COLO829 (cell line): Measurements from ENCODE around the gene DSCAML1.
"Not testable (repeated sequence)": the region's sequence is repeated elsewhere in the genome, so short reads cannot be mapped to it uniquely, and the experiment has no call there.

ENCODE experiments used
- DNase-seq: peaks from one replicate; pipeline ENCODE4 v3.0.0; 2012; ENCODE audit warnings: low spot score

Gene DSCAML1

DNA sequence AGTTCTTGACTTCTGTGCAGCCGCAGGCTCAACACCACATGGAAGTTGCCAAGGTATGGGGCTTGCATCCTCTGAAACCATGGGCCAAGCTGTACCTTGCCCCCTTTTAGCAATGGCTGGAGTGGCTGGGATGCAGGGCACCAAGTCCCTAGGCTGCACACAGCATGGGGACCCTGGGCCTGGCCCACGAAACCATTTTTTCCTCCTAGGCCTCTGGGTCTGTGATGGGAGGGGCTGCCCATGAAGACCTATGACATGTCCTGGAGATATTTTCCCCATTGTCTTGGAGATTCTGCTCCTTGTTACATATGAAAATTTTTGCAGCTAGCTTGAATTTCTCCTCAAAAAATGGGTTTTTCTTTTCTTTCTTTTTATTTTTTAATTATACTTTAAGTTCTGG, 398.4 kb downstream of the DSCAML1 start:
- not testable (repeated sequence) for DNase-seq

DNA sequence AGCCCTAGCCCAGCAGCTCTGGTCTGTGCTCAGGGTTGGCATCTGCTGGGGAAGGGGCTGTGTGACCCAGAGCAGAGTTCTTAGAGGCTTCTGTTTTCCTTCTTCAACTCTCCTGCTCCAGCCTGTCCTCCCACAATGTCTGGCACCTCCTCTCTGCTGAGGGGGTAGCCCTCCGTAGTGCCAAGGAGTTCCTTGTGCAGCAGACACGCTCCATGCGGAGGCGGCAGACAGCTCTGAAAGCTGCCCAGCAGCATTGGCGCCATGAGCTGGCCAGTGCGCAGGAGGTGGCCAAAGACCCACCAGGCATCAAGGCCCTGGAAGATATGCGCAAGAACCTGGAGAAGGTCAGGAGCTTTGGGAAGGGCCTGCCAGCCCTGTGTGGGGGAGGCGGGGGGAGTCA, 400.0 kb downstream of the DSCAML1 start:
- no peak for DNase-seq

DNA sequence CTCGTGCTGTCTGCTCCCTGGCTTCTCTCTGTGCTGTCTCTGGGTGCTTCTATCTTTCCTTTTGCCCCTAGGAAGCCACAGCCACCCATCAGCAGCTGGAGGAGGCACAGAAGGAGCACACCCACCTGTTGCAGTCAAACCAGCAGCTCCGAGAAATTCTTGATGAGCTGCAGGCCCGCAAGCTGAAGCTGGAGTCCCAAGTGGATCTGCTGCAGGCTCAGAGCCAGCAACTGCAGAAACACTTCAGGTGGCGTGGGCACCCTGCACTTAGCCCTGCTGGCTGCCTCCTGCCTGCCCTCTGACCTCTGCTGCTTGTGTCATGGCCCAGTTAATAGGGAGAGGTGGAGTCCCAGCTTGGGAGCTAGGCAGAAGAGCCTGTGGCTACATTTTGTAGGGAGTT, 401.5 kb downstream of the DSCAML1 start:
- no peak for DNase-seq

DNA sequence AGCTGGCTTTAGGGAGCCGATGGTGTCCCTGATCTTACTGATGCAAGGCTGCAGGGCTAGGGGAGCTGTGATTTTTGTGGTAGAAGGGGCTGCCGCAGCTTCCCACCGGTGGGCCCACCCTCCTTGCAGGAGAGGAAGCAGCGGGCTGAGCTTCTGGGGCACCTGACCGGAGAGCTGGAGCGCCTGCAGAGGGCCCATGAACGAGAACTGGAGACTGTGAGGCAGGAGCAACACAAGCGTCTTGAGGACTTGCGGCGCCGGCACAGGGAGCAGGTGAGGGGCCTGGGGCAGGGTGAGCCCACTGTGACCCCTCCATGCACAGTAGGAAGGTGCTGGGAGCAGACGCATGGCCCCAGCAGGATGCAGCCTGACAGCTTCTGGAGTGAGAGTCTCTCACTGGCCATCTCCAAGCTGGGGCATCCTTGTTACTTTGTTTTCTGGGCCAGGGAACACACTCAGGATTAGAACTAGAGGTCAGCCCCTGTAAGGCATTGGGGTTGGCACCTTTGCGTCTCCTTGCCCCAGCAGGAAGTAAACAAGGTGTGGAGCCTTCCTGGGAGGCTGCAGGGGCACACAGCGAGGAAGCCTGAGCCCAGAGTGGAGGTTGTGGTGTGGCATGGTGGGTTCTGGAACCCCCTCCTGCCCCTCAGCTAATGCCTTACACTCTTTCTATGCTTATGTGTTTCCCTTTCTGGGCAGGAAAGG, 402.6 kb downstream of the DSCAML1 start:
- DNase-seq, result no peak

- no peak for DNase-seq
These were observed 404.0 kb downstream of the DSCAML1 start for GRCh38 chr11:117392979-117393378.

GRCh38 chr11:117392001-117392690, 404.9 kb downstream of the DSCAML1 start:
- DNase-seq, result no peak

DNA sequence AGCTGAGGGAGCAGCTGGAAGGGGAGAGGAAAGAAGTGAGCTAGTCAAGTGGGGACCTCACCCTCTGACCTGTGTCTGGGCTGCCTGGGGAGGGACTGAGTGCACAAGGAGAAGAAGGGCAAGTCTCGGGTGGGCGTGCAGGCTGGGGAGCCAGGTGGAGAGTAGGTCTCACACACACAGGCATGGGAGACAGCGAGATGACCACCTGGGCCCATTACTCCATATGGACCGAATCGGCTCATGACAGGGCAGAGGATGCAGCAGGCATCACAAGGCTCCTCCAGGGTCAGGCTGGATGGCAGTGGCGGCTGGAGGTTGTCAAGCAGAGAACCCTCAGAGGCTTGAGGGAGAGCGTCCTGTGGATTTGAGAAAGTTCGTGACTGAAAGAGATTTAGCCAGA, 405.8 kb downstream of the DSCAML1 start:
- DNase-seq, result no peak

GRCh38 chr11:117390743-117391142, 406.3 kb downstream of the DSCAML1 start:
- no peak for DNase-seq

- no peak for DNase-seq
These were observed 408.8 kb downstream of the DSCAML1 start for GRCh38 chr11:117387992-117388755.

- DNase-seq, result no peak
These were observed 411.1 kb downstream of the DSCAML1 start for GRCh38 chr11:117385906-117386305.

- no peak for DNase-seq
These were observed 411.5 kb downstream of the DSCAML1 start for GRCh38 chr11:117385471-117385870.

GRCh38 chr11:117384045-117384444, 413.0 kb downstream of the DSCAML1 start:
- no peak for DNase-seq

GRCh38 chr11:117382746-117383145, 414.3 kb downstream of the DSCAML1 start:
- no peak for DNase-seq

- DNase-seq, result no peak
These were observed 415.3 kb downstream of the DSCAML1 start for GRCh38 chr11:117381481-117382387.

- no peak for DNase-seq
These were observed 416.3 kb downstream of the DSCAML1 start for GRCh38 chr11:117380676-117381075.

DNA sequence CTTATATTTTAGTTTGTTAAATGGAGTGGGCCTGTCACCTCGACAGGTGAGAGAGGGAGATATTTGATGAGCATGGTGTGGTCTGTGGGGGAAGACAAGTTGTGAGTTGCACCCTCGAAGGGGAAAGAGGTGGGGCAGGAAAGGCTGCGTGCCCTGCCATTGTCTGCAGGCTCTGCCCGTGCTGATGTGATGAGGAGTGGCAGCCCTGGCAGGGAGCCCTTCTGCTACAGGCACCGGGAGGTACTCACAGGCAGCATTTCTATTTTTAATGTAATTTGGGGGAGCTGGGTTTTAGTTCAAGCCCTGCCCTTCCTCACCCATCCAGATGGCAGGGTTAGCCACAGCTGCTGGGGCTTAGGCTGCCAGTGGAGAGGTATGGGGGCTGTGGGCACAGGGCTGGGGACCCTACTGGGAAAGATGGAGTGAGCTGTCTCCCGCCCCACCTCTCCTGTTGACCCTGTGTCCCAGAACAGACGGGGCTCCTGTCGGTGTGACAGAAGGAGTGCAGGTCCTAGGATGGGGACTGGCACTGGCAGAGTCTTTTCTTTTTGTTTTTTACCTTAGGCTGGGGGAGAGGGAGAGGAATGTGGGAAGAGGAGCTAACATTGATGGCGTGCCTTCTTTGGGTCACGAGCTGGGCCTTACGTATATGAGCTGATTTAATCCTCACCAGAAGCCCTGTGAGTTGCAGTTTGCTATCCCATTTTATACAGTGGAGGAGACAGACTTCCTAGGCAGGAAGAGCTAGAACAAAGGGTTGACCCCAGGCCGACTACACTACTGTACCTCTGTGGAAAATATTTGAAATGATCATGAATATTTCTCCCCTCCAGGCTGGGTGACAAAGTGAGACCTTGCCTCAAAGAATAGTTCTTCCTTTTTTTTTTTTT, 417.8 kb downstream of the DSCAML1 start:
- DNase-seq, result no peak
